Transverse colon (tissue), 4 donors: ENCODE results near the gene ADIRF. TPM values are rescaled to one million over a fixed set of nuclear protein-coding genes. Genes with fewer than 3 reads are reported as not detected.
"Not testable (repeated sequence)": the region's sequence is repeated elsewhere in the genome, so short reads cannot be mapped to it uniquely, and the experiment has no call there.

Experiments used
- DNase-seq: peaks from one replicate; pipeline ENCODE4 v3.0.0-alpha.2; 2019
- H3K27ac ChIP-seq, 4 donors: fragments of 200-600 bp; sonication (generic); 2 replicates each; pipeline ENCODE4 v1.5.1; 2016 to 2018; ENCODE audit warnings: inconsistent platforms in 4 of 4
- H3K27me3 ChIP-seq: fragments of 200-600 bp; sonication (generic); 2 replicates; pipeline ENCODE4 v1.5.1; 2017; ENCODE audit warnings: inconsistent platforms
- H3K36me3 ChIP-seq, 4 donors: fragments of 200-600 bp; sonication (generic); 2 replicates each; pipeline ENCODE4 v1.5.1; 2017 to 2019; ENCODE audit warnings: inconsistent platforms in 4 of 4
- H3K4me1 ChIP-seq, 4 donors: fragments of 200-600 bp; sonication (generic); 2 replicates each; pipeline ENCODE4 v1.5.1; 2017 to 2020; ENCODE audit warnings: inconsistent platforms in 4 of 4
- H3K4me3 ChIP-seq, 4 donors: fragments of 200-600 bp; sonication (generic); 1 replicate in 1 of 4; 2 replicates in 3 of 4; pipeline versions ENCODE4 v1.5.1 to v1.6.1; 2017 to 2019; ENCODE audit warnings: inconsistent platforms in 4 of 4
- H3K9me3 ChIP-seq, 2 donors: fragments of 200-600 bp; sonication (generic); 2 replicates each; pipeline ENCODE4 v1.5.1; 2017 to 2019; ENCODE audit warnings: inconsistent platforms in 2 of 2
- EP300 ChIP-seq: sonication (generic); formaldehyde crosslinking; IDR thresholded peaks from one replicate; pipeline ENCODE4 v1.6.1; 2017; ENCODE audit warnings: antibody characterized with exemption, low read depth
- POLR2A ChIP-seq: fragments of 450-650 bp; IDR thresholded peaks from one replicate; pipeline ENCODE4 v1.6.1; 2016; ENCODE audit warnings: antibody characterized with exemption, mild to moderate bottlenecking, moderate library complexity
- POLR2AphosphoS5 ChIP-seq, 3 donors: sonication (generic); formaldehyde crosslinking; IDR thresholded peaks; one replicate each; pipeline ENCODE4 v1.6.1; 2016; ENCODE audit warnings: antibody characterized with exemption in 3 of 3
- WGBS, 2 donors: methylation state at CpG; one replicate each; pipeline ENCODE4 v1.1.5; 2018; ENCODE audit warnings: low coverage in 1 of 2; 5-methylcytosine and 5-hydroxymethylcytosine counted together
- in situ Hi-C, 4 donors: fragments of 200-750 bp; cut with MboI; loops; one replicate each; pipeline versions ENCODE4 v1.15.0 to v1.15.1; 2017; ENCODE audit warnings: low sequenced_read_pairs in 3 of 4, low pct_ligation_motif_present in 1 of 4, low pct_unique_long_range_greater_than_20kb in 1 of 4
- intact Hi-C: fragments of 100-400 bp; cut with DNase I; formaldehyde crosslinking; loops from one replicate; pipeline ENCODE4 v1.15.1; 2023; ENCODE audit warnings: low total_unique reads
- total RNA-seq, 4 donors: library from RNA; depleted of rRNA; stranded (reverse); fragments of >200 nt; gene quantifications; one replicate each; pipeline ENCODE4 v1.1.0, GENCODE V29; 2016
- TF ChIP-seq, protein P1 (sequence below), 5 experiments: fragments of 200-600 bp in 3 of 5; fragments of 450-650 bp in 2 of 5; sonication (generic) in 3 of 5; IDR thresholded peaks; 1 replicate in 2 of 5; 2 replicates in 3 of 5; pipeline ENCODE4 v1.5.1; 2016 to 2017; ENCODE audit warnings: antibody characterized with exemption in 5 of 5, inconsistent platforms in 3 of 5, mild to moderate bottlenecking in 2 of 5, moderate library complexity in 1 of 5

ADIRF gene
- total RNA-seq, 4 donors from 2014 or later: 35.0 to 194 (median 117) TPM

DNA sequence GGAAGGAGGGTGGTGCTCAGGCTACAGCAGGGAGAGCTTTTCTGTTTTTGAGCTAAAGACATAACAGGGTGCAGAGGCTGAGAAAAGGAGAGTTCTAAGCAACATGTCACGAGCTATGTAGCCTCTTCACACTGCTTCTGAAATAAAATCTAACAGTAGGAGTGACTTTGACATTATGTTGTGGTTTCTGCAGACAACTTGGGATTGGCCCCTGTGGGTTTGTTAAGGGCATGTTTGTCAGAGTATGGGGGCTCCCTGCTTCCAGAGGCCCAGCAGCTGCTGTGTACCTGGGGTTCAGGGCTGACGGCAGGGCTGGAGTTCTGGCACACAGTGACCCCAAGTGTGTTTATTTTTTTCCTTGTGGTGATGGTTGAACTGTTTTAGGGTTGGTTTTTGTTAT is 35.6 kb upstream of the ADIRF start:
- Histone ChIP-seq H3K36me3 (no peaks in the 10 kb centered on the region), H3K4me1 (no peaks in the 10 kb centered on the region), H3K4me3 (no peak overlapping the region), H3K27me3 (no peaks in the 10 kb centered on the region), H3K9me3 (no peaks in the 10 kb centered on the region), H3K27ac (no peak overlapping the region)
- intact Hi-C loops (no loop called here), in situ Hi-C loops (no loop called here)
- WGBS, 2 donors: 73 to 83% methylated on average over 2 of the region's 2 CpGs
- no peak for TF ChIP-seq EP300
- TF ChIP-seq POLR2AphosphoS5 (IDR thresholded peaks at IDR 0.05): no peak
- TF ChIP-seq, protein P1, sequence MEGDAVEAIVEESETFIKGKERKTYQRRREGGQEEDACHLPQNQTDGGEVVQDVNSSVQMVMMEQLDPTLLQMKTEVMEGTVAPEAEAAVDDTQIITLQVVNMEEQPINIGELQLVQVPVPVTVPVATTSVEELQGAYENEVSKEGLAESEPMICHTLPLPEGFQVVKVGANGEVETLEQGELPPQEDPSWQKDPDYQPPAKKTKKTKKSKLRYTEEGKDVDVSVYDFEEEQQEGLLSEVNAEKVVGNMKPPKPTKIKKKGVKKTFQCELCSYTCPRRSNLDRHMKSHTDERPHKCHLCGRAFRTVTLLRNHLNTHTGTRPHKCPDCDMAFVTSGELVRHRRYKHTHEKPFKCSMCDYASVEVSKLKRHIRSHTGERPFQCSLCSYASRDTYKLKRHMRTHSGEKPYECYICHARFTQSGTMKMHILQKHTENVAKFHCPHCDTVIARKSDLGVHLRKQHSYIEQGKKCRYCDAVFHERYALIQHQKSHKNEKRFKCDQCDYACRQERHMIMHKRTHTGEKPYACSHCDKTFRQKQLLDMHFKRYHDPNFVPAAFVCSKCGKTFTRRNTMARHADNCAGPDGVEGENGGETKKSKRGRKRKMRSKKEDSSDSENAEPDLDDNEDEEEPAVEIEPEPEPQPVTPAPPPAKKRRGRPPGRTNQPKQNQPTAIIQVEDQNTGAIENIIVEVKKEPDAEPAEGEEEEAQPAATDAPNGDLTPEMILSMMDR (IDR thresholded peaks at IDR 0.05): no peak
- no peak for TF ChIP-seq POLR2A
- no peak for DNase-seq

DNA sequence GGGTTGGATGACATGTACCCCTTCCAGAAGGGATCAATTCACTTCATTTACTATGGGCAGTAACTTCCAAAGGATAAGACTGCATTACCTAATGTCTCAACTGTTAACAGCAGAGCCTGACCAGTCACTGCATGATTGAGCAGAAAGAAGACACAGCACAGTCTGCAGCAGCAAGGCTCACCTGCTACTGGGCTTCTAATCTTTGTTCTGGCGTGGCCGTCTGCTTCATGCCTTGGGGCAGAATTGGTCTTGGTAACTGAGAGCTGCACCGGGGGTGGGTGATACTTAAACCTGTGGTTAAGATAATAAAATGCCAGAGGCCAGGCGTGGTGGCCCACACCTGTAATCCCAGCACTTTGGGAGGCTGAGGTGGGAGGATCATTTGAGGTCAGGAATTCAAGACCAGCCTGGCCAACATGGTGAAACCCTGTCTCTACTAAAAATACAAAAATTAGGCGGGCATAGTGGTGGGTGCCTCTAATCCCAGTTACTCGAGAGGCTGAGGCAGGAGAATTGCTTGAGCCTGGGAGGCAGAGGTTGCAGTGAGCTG is 34.0 kb upstream of the ADIRF start:
- H3K36me3 ChIP-seq, intact Hi-C loops, H3K9me3 ChIP-seq, H3K4me3 ChIP-seq, in situ Hi-C loops, H3K4me1 ChIP-seq, DNase-seq, H3K27me3 ChIP-seq, H3K27ac ChIP-seq: not testable (repeated sequence)
- WGBS, 2 donors: 84% methylated on average over 6 of the region's 6 CpGs; no CpG with 5 or more reads in 1 of the 2 donors

DNA sequence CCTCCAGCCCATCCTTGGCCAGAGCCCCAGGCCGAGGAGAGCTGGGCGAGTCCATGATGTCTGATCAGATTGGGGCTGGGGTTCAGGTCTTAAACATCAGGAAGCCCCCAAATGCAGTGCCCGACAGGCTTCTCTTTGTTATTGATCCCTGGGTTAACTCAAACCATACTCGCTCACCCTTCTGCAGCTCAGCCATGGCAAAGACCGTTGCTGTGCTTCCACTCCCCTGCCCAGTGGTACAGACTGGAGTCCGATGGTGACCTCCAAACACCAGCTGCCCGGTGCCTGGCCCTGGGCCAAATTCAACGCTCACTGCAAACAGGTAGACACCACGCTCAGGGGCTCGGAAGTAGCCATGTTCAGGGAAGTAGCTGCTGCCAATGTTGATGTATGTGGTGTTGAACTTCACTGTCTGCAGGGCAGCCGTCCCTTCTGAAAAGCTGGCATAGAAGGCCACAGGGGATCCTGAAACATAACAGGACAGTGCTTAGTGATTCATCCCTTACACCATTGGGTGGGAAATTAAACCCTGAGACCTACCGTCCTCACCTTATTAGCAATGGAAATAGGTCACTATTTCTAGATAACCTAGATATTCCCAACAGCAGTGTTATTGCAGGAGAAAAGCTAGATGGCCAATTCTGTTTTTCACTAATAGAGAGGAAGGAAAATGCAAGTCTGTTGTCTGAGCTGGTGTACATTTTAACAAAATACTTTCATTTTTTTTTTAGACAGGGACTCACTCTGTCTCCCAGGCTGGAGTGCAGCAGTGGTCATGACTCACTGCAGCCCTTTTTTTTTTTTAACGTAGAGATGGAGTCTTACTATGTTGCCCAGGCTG is 31.4 kb upstream of the ADIRF start:
- H3K4me3 ChIP-seq: no peak overlapping the region
- 67 to 72% methylated on average over 1 to 13 of the region's 13 CpGs for WGBS, 2 donors
- no peak for DNase-seq
- H3K27me3 ChIP-seq: no peaks in the 10 kb centered on the region
- no peaks in the 10 kb centered on the region for H3K36me3 ChIP-seq
- no peak overlapping the region for H3K27ac ChIP-seq
- H3K9me3 ChIP-seq: no peaks in the 10 kb centered on the region
- H3K4me1 ChIP-seq: peaks cover 0 to 3% (median 1%) of the 10 kb centered on the region in 4 donors
- in situ Hi-C loops (no loop called here), intact Hi-C loops (no loop called here)
- no peak for TF ChIP-seq POLR2A
- TF ChIP-seq, protein P1 (IDR thresholded peaks at IDR 0.05): no peak
- TF ChIP-seq EP300: no peak
- TF ChIP-seq POLR2AphosphoS5 (IDR thresholded peaks at IDR 0.05): no peak

DNA sequence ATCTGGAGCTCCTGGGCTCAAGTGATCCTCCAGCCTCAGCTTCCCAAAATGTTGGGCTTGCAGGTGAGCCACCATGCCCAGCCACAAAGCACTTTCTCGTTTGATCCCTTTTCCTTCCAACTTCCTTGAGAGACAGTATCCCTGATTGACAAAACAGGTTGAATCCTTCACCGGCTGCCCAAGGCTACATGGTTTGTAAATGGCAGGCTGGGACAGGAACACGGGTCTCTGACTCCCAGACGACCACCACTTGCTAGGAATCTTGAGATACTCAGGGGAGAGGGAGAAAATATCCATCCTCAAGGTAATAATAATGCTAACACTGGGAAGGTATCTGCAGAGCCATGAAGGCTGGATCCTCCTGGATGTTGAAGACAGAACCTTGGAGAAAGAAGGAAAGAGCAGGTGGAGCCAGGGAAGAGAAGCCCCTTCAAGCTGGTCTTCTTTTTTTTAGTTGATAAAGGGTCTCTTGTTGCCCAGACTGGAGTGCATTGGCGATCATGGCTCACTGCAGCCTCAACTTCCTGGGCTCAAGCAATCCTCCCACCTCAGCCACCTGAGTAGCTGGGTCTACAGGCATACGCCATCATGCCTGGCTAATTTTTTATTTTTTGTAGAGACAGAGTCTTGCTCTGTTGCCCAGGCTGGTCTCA is 30.7 kb upstream of the ADIRF start:
- Histone ChIP-seq H3K4me1 (peaks cover 0 to 6% (median 3%) of the 10 kb centered on the region in 4 donors), H3K36me3 (no peaks in the 10 kb centered on the region), H3K27ac (no peak overlapping the region), H3K9me3 (no peaks in the 10 kb centered on the region), H3K27me3 (no peaks in the 10 kb centered on the region), H3K4me3 (no peak overlapping the region)
- no peak for DNase-seq
- in situ Hi-C loops (no loop called here), intact Hi-C loops (no loop called here)
- TF ChIP-seq, protein P1 (IDR thresholded peaks at IDR 0.05): no peak
- TF ChIP-seq EP300 (no peak), POLR2AphosphoS5 (IDR thresholded peaks at IDR 0.05) (no peak), POLR2A (no peak)
- 78% methylated on average over 3 to 6 of the region's 6 CpGs for WGBS, 2 donors
